HepG2 (cell line): ENCODE measurements around the gene TBC1D32. TPM values are rescaled to one million over a fixed set of nuclear protein-coding genes. Genes with fewer than 3 reads are reported as not detected.

Source experiments
- ATAC-seq: fragments of 200-7000 bp; cut with Tn5 transposase; 3 replicates; pipeline ENCODE4 v1.9.1; 2020; ENCODE audit warnings: mild to moderate bottlenecking, moderate library complexity
- BruUV-seq: library from RNA; stranded (reverse); fragments of 400-500 nt; replicated peaks from 2 replicates; lab custom pipeline; 2021; lab: Mats Ljungman, UMichigan
- CTCF ChIA-PET: fragments of 300-600 bp; formaldehyde crosslinking; extraction: SDS; loops from one replicate; lab custom pipeline; 2021; ENCODE audit warnings: low total read pairs, inconsistent platforms, low intra/inter-chr PET ratio; lab: Yijun Ruan, JAX
- POLR2A ChIA-PET: fragments of 350-600 bp; sonication (Branson Sonifier 250); formaldehyde crosslinking; loops from one replicate; lab custom pipeline; 2020; ENCODE audit warnings: antibody characterized with exemption, inconsistent platforms; lab: Yijun Ruan, JAX
- DNase-seq: peaks from one replicate; pipeline ENCODE4 v3.0.0-alpha.2; 2015; ENCODE audit warnings: low spot score
- FAIRE-seq: peaks from 3 replicates; lab custom pipeline; 2011; peaks lifted over from hg19 to GRCh38; lab: Jason Lieb, UNC
- H2AFZ ChIP-seq: one replicate; pipeline ENCODE4 v1.6.1; 2011; ENCODE audit warnings: low read length, inconsistent platforms
- H3K27ac ChIP-seq: fragments of 300-600 bp; 3 replicates; pipeline ENCODE4 v1.8.0; 2011; ENCODE audit warnings: mixed run types, mild to moderate bottlenecking, mixed read lengths, low read length, inconsistent platforms; ENCODE audit not compliant: insufficient read depth; ENCODE audit errors: extremely low read length
- H3K27me3 ChIP-seq, 2 experiments: fragments of 200-600 bp in 1 of 2; 2 replicates in 1 of 2; 3 replicates in 1 of 2; pipeline versions ENCODE4 v1.6.0 to v1.8.0; 2011; ENCODE audit warnings: low read length in 2 of 2, mild to moderate bottlenecking in 2 of 2, moderate library complexity in 2 of 2, inconsistent platforms in 1 of 2; ENCODE audit not compliant: insufficient read depth in 2 of 2, control insufficient read depth in 1 of 2
- H3K36me3 ChIP-seq, 2 experiments: fragments of 200-600 bp in 1 of 2; replicated peaks in 1 of 2; 2 replicates in 1 of 2; 3 replicates in 1 of 2; pipeline versions ENCODE4 v1.5.1 to v1.8.0; 2011; ENCODE audit warnings: low read length in 2 of 2, inconsistent platforms in 1 of 2; ENCODE audit not compliant: insufficient read depth in 2 of 2, control insufficient read depth in 1 of 2
- H3K4me1 ChIP-seq: 2 replicates; pipeline ENCODE4 v1.5.1; 2012; ENCODE audit warnings: low read length, inconsistent platforms; ENCODE audit not compliant: insufficient read depth
- H3K4me2 ChIP-seq: 2 replicates; pipeline ENCODE4 v1.6.0; 2011; ENCODE audit warnings: low read depth, low read length, inconsistent platforms
- H3K4me3 ChIP-seq, 3 experiments: fragments of 200-600 bp in 1 of 3; sonication (generic), shearing (Covaris generic) in 1 of 3; replicated peaks in 1 of 3; 2 replicates each; pipeline ENCODE4 v1.5.1; 2011 to 2016; ENCODE audit warnings: low read length in 3 of 3, inconsistent platforms in 2 of 3, low read depth in 2 of 3, mild to moderate bottlenecking in 2 of 3, control low read depth in 1 of 3, mixed read lengths in 1 of 3; ENCODE audit not compliant: insufficient read depth in 1 of 3
- H3K79me2 ChIP-seq: one replicate; pipeline ENCODE4 v1.6.1; 2011; ENCODE audit warnings: low read length, inconsistent platforms; ENCODE audit not compliant: insufficient read depth
- H3K9ac ChIP-seq: 2 replicates; pipeline ENCODE4 v1.6.0; 2011; ENCODE audit warnings: mild to moderate bottlenecking, low read depth, low read length, inconsistent platforms; ENCODE audit not compliant: insufficient read depth
- H3K9me3 ChIP-seq: 2 replicates; pipeline ENCODE4 v1.5.1; 2012; ENCODE audit warnings: mild to moderate bottlenecking, low read length
- H4K20me1 ChIP-seq: 2 replicates; pipeline ENCODE4 v1.6.0; 2011; ENCODE audit warnings: inconsistent platforms, mild to moderate bottlenecking, low read length, moderate library complexity; ENCODE audit not compliant: insufficient read depth
- CREM ChIP-seq, 2 experiments: sonication (generic) in 1 of 2; formaldehyde crosslinking in 1 of 2; IDR thresholded peaks; 2 replicates each; pipeline versions ENCODE4 v1.4.0 to v1.6.1; 2016 to 2020; ENCODE audit warnings: antibody characterized with exemption in 1 of 2, mild to moderate bottlenecking in 1 of 2, missing genetic modification reagents in 1 of 2
- HNRNPK ChIP-seq: fragments of 200-400 bp; formaldehyde crosslinking; IDR thresholded peaks from 2 replicates; pipeline ENCODE4 v1.6.1; 2018; ENCODE audit warnings: low read length, low read depth, moderate library complexity, mild to moderate bottlenecking; ENCODE audit not compliant: poor library complexity, severe bottlenecking
- JUND ChIP-seq: sonication (generic); formaldehyde crosslinking; IDR thresholded peaks from 2 replicates; pipeline ENCODE4 v1.8.0; 2022; ENCODE audit warnings: mild to moderate bottlenecking, missing genetic modification reagents
- MTF1 ChIP-seq: sonication (generic); formaldehyde crosslinking; IDR thresholded peaks from 2 replicates; pipeline ENCODE4 v1.5.0; 2020; ENCODE audit warnings: missing genetic modification reagents
- NFE2L1 ChIP-seq: sonication (generic); formaldehyde crosslinking; IDR thresholded peaks from 2 replicates; pipeline ENCODE4 v1.4.0; 2020; ENCODE audit warnings: missing genetic modification reagents, mild to moderate bottlenecking, borderline replicate concordance
- NFRKB ChIP-seq: fragments of 450-650 bp; IDR thresholded peaks from 2 replicates; pipeline ENCODE4 v1.6.1; 2017
- PHF20 ChIP-seq: sonication (generic); formaldehyde crosslinking; IDR thresholded peaks from 2 replicates; pipeline ENCODE4 v1.5.0; 2020; ENCODE audit warnings: mild to moderate bottlenecking, missing genetic modification reagents
- RXRA ChIP-seq: sonication (generic); formaldehyde crosslinking; IDR thresholded peaks from 2 replicates; pipeline ENCODE4 v1.5.1; 2020; ENCODE audit warnings: missing genetic modification reagents
- SIN3B ChIP-seq: fragments of 150-350 bp; IDR thresholded peaks from 2 replicates; pipeline ENCODE4 v1.6.1; 2014; ENCODE audit warnings: low read length
- STAT6 ChIP-seq: sonication (generic); formaldehyde crosslinking; IDR thresholded peaks from 2 replicates; pipeline ENCODE4 v1.4.0; 2020; ENCODE audit warnings: missing genetic modification reagents, mild to moderate bottlenecking, borderline replicate concordance
- ZKSCAN5 ChIP-seq: sonication (generic); formaldehyde crosslinking; IDR thresholded peaks from 2 replicates; pipeline ENCODE4 v1.5.1; 2020; ENCODE audit warnings: mild to moderate bottlenecking, missing genetic modification reagents
- ZNF160 ChIP-seq: sonication (generic); formaldehyde crosslinking; IDR thresholded peaks from 2 replicates; pipeline ENCODE4 v1.8.0; 2022; ENCODE audit warnings: mild to moderate bottlenecking, inconsistent platforms, missing genetic modification reagents
- ZNF3 ChIP-seq: IDR thresholded peaks from 2 replicates; pipeline ENCODE4 v1.7.0; 2017; ENCODE audit warnings: inconsistent platforms
- ZNF777 ChIP-seq: sonication (generic); formaldehyde crosslinking; IDR thresholded peaks from 2 replicates; pipeline ENCODE4 v1.4.0; 2020; ENCODE audit warnings: missing genetic modification reagents
- ZSCAN29 ChIP-seq: sonication (generic); formaldehyde crosslinking; conservative IDR thresholded peaks from 2 replicates; pipeline ENCODE4 v1.4.0; 2020; ENCODE audit warnings: mild to moderate bottlenecking, missing genetic modification reagents
- WGBS: methylation state at CpG from one replicate; pipeline ENCODE4 v1.1.6; 2017; ENCODE audit warnings: low lambda C conversion rate; 5-methylcytosine and 5-hydroxymethylcytosine counted together
- in situ Hi-C: cut with HindIII; loops from 2 replicates; pipeline ENCODE4 v1.10.0; 2017; ENCODE audit warnings: low pct_unique_long_range_greater_than_20kb; ENCODE audit not compliant: extremely low pct_ligation_motif_present
- intact Hi-C: fragments of 100-400 bp; cut with micrococcal nuclease; formaldehyde crosslinking; loops from one replicate; pipeline ENCODE4 v1.10.0; 2022; ENCODE audit not compliant: unreplicated experiment
- polyA plus RNA-seq, 8 experiments: library from polyadenylated mRNA; depleted of rRNA in 3 of 8; stranded (reverse) in 7 of 8; unstranded in 1 of 8; fragments of >200 nt; fragmentation: Illumina TruSeq in 4 of 8; extraction: Trizol in 4 of 8; gene quantifications; 2 replicates each; pipeline versions ENCODE4 v1.2.1 to v1.2.3, GENCODE V29; 2011 to 2016; ENCODE audit warnings: low read depth in 4 of 8, missing spikeins in 1 of 8, mixed read lengths in 1 of 8; ENCODE audit not compliant: insufficient read depth in 1 of 8
- total RNA-seq, 5 experiments: library from RNA; depleted of rRNA; stranded (reverse); fragments of >200 nt; fragmentation: Illumina TruSeq; extraction: Trizol; gene quantifications; 2 replicates each; pipeline ENCODE4 v1.2.3, GENCODE V29; 2016; ENCODE audit warnings: low read depth in 1 of 5
- TF ChIP-seq, protein P1 (sequence below), 2 experiments: IDR thresholded peaks; 2 replicates each; pipeline ENCODE4 v1.6.1; 2011 to 2012; ENCODE audit warnings: low read length in 2 of 2, borderline replicate concordance in 1 of 2, low read depth in 1 of 2, mild to moderate bottlenecking in 1 of 2, moderate library complexity in 1 of 2
- TF ChIP-seq, protein P2 (sequence below): sonication (generic); formaldehyde crosslinking; IDR thresholded peaks from 2 replicates; pipeline ENCODE4 v1.9.0; 2022; ENCODE audit warnings: low read depth, missing genetic modification reagents

Gene TBC1D32
- total and polyA plus RNA-seq, 2 of the 13 experiments (the other 11 are each of a cell fraction or from before 2014, with no cell fraction given): 2.0 to 4.8 TPM

- no peak for TF ChIP-seq HNRNPK
- TF ChIP-seq ZNF160 (CRISPR knock-in tag): no peak
- TF ChIP-seq JUND (CRISPR knock-in tag): no peak
Measured at GRCh38 chr6:121223930-121224329, 110.3 kb downstream of the TBC1D32 start (continued).

DNA sequence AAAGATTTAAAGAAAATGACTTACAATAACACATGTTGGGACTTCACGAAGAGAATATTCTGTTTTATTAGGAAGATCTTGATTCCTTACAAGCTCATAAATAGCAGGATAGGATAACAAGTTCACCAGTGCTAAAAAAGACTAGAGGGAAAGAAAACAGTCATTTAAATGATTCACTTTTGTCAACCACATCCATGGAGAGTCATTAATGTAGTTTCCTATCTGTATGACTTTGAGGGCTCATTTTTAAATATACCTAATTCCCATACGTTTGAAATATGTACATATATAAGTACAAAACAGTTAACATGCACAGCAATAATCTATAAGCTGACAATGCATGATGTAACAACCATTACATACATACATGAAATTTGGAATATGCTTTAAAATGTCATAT, 111.1 kb downstream of the TBC1D32 start:
- intact Hi-C loops (loop anchor here (2.0 kb wide), 1 partner anchor 168 kb away; no protein-coding TSS in a partner anchor), in situ Hi-C loops (loop anchor here (10.0 kb wide), 1 partner anchor 168 kb away; no protein-coding TSS in a partner anchor)
- no peak overlapping the region for H3K4me2 ChIP-seq
- POLR2A ChIA-PET: no interaction called here
- 22% methylated on average over 2 of the region's 2 CpGs for WGBS
- no peaks in the 10 kb centered on the region for H3K9me3 ChIP-seq
- no peaks in the 10 kb centered on the region for H3K4me1 ChIP-seq
- H3K9ac ChIP-seq: no peak overlapping the region
- no peak for DNase-seq
- H3K27me3 ChIP-seq: no peaks in the 10 kb centered on the region
- no peaks in the 10 kb centered on the region for H3K79me2 ChIP-seq
- no peaks in the 10 kb centered on the region for H4K20me1 ChIP-seq
- H2AFZ ChIP-seq: no peak overlapping the region
- H3K27ac ChIP-seq: no peak overlapping the region
- H3K4me3 ChIP-seq: no peak overlapping the region
- FAIRE-seq: no peak
- no peaks in the 10 kb centered on the region for H3K36me3 ChIP-seq
- ATAC-seq: no peak
- CTCF ChIA-PET: interaction anchor here (1.5 kb wide), 1 partner anchor 168 kb away, joined by 4 read pairs; no protein-coding TSS in a partner anchor
- BruUV-seq: no TSS peak
- TF ChIP-seq SIN3B (no peak), NFRKB (no peak), RXRA (no peak), PHF20 (no peak), MTF1 (no peak), ZNF777 (CRISPR knock-in tag) (no peak), CREM (IDR thresholded peaks at IDR 0.05) (no peak), CREM (CRISPR knock-in tag; IDR thresholded peaks at IDR 0.05) (no peak), STAT6 (CRISPR knock-in tag) (no peak), ZSCAN29 (CRISPR knock-in tag) (no peak), ZKSCAN5 (CRISPR knock-in tag) (no peak), ZNF3 (CRISPR knock-in tag) (no peak), NFE2L1 (CRISPR knock-in tag) (no peak)
- TF ChIP-seq, protein P1, sequence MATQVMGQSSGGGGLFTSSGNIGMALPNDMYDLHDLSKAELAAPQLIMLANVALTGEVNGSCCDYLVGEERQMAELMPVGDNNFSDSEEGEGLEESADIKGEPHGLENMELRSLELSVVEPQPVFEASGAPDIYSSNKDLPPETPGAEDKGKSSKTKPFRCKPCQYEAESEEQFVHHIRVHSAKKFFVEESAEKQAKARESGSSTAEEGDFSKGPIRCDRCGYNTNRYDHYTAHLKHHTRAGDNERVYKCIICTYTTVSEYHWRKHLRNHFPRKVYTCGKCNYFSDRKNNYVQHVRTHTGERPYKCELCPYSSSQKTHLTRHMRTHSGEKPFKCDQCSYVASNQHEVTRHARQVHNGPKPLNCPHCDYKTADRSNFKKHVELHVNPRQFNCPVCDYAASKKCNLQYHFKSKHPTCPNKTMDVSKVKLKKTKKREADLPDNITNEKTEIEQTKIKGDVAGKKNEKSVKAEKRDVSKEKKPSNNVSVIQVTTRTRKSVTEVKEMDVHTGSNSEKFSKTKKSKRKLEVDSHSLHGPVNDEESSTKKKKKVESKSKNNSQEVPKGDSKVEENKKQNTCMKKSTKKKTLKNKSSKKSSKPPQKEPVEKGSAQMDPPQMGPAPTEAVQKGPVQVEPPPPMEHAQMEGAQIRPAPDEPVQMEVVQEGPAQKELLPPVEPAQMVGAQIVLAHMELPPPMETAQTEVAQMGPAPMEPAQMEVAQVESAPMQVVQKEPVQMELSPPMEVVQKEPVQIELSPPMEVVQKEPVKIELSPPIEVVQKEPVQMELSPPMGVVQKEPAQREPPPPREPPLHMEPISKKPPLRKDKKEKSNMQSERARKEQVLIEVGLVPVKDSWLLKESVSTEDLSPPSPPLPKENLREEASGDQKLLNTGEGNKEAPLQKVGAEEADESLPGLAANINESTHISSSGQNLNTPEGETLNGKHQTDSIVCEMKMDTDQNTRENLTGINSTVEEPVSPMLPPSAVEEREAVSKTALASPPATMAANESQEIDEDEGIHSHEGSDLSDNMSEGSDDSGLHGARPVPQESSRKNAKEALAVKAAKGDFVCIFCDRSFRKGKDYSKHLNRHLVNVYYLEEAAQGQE (IDR thresholded peaks at IDR 0.05; ENCODE audit: borderline replicate concordance in 1 of 2, low read depth in 1 of 2, low read length in 2 of 2): no peak
- TF ChIP-seq, protein P2, sequence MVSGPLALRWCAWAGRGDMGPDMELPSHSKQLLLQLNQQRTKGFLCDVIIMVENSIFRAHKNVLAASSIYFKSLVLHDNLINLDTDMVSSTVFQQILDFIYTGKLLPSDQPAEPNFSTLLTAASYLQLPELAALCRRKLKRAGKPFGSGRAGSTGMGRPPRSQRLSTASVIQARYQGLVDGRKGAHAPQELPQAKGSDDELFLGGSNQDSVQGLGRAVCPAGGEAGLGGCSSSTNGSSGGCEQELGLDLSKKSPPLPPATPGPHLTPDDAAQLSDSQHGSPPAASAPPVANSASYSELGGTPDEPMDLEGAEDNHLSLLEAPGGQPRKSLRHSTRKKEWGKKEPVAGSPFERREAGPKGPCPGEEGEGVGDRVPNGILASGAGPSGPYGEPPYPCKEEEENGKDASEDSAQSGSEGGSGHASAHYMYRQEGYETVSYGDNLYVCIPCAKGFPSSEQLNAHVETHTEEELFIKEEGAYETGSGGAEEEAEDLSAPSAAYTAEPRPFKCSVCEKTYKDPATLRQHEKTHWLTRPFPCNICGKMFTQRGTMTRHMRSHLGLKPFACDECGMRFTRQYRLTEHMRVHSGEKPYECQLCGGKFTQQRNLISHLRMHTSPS (CRISPR knock-in tag): no peak
